Loucy (cell line): ENCODE results near the gene MAP3K12.

Experiments used
- CTCF ChIP-seq: fragments of 200-600 bp; sonication (generic); conservative IDR thresholded peaks from 2 replicates; pipeline ENCODE4 v1.5.1; 2014; ENCODE audit warnings: mild to moderate bottlenecking, antibody characterized with exemption, low read length
- EZH2phosphoT487 ChIP-seq: fragments of 200-600 bp; IDR thresholded peaks from 2 replicates; pipeline ENCODE4 v1.6.1; 2018; ENCODE audit warnings: antibody characterized with exemption, mild to moderate bottlenecking, moderate library complexity, borderline replicate concordance

DNA sequence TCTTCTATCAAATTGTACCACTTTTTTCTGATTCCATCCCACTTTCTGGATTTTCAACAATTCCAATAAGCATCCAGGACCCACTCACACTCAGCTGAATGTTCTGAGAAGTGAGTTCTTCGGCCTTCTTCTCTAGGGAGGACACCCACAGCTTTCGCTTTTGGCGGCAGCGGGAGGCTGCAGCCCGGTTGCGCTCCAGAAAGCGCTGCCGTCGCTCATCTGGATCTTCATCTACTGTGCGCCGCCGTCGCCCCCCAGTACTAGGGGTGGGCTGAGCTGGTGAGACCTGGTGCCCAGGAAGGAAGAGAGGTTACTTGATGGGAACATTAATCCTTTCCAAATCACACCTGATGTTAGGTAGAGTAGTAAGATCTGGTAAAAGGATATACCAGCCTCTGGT lies 25.2 kb upstream of the MAP3K12 start:
- TF ChIP-seq CTCF (no peak), EZH2phosphoT487 (no peak)
